Gastroesophageal sphincter (tissue), 3 donors: ENCODE measurements around the gene SFTPB.

Experiments used
- EP300 ChIP-seq: sonication (generic); formaldehyde crosslinking; IDR thresholded peaks from one replicate; pipeline ENCODE4 v1.6.1; 2017; ENCODE audit warnings: antibody characterized with exemption, mild to moderate bottlenecking
- POLR2A ChIP-seq, 2 donors: fragments of 450-650 bp; IDR thresholded peaks; one replicate each; pipeline ENCODE4 v1.6.1; 2017; ENCODE audit warnings: antibody characterized with exemption in 2 of 2, mild to moderate bottlenecking in 2 of 2, moderate library complexity in 1 of 2
- TF ChIP-seq, protein P1 (sequence below), 4 experiments: fragments of 200-600 bp in 2 of 4; fragments of 450-650 bp in 2 of 4; sonication (generic) in 1 of 4; IDR thresholded peaks; one replicate each; pipeline ENCODE4 v1.5.1; 2017 to 2019; ENCODE audit warnings: antibody characterized with exemption in 4 of 4, mild to moderate bottlenecking in 2 of 4, moderate library complexity in 2 of 4

DNA sequence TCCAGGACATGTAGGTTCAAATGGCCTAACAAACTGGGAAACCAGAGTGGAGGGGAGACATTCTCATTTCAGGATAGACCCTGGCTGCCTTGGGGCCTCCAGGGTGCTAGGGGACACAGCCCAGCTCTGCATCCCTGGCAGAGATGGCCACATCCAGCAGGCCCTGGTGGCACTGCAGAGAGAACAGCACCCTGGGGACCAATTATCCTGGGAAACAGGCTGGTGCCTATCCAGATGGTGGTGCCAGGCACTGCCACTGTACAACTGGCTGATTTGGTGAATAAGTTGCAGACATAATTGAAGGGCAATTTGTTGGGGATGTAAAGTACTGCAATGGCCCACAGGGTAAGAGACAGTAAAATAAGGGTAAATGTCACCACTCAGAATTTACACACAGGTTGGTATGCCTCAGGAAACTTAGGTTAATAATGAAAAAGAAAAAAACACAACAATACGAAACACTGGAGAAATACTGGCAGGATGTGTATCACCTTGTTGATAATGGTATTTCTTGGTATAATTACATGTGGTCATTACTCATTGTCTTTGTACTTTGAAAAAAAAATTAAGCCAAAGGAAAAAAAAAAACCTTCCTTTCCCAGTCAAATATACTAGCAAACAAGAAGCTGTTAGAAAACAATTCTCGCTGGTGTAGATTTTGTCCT is 12.8 kb upstream of the SFTPB start:
- TF ChIP-seq, protein P1, sequence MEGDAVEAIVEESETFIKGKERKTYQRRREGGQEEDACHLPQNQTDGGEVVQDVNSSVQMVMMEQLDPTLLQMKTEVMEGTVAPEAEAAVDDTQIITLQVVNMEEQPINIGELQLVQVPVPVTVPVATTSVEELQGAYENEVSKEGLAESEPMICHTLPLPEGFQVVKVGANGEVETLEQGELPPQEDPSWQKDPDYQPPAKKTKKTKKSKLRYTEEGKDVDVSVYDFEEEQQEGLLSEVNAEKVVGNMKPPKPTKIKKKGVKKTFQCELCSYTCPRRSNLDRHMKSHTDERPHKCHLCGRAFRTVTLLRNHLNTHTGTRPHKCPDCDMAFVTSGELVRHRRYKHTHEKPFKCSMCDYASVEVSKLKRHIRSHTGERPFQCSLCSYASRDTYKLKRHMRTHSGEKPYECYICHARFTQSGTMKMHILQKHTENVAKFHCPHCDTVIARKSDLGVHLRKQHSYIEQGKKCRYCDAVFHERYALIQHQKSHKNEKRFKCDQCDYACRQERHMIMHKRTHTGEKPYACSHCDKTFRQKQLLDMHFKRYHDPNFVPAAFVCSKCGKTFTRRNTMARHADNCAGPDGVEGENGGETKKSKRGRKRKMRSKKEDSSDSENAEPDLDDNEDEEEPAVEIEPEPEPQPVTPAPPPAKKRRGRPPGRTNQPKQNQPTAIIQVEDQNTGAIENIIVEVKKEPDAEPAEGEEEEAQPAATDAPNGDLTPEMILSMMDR (IDR thresholded peaks at IDR 0.05): no peak
- TF ChIP-seq POLR2A (IDR thresholded peaks at IDR 0.05) (no peak), EP300 (no peak)
